Duodenal mucosa (tissue), 2 donors: ENCODE data around the gene CAPN8.

Source experiments
- H3K27ac ChIP-seq: one replicate; pipeline ENCODE4 v1.7.0; 2013; ENCODE audit warnings: low read depth, low read length
- H3K27me3 ChIP-seq, 2 donors: one replicate each; pipeline ENCODE4 v1.7.0; 2013; ENCODE audit warnings: low read length in 2 of 2, control low read depth in 1 of 2; ENCODE audit not compliant: insufficient read depth in 2 of 2, control insufficient read depth in 1 of 2
- H3K36me3 ChIP-seq, 2 donors: one replicate each; pipeline ENCODE4 v1.7.0; 2013; ENCODE audit warnings: low read length in 2 of 2, control low read depth in 1 of 2; ENCODE audit not compliant: insufficient read depth in 2 of 2, control insufficient read depth in 1 of 2
- H3K4me1 ChIP-seq, 2 donors: one replicate each; pipeline ENCODE4 v1.7.0; 2013; ENCODE audit warnings: low read length in 2 of 2, control low read depth in 1 of 2; ENCODE audit not compliant: insufficient read depth in 2 of 2, control insufficient read depth in 1 of 2
- H3K4me3 ChIP-seq, 2 donors: one replicate each; pipeline ENCODE4 v1.7.0; 2013; ENCODE audit warnings: low read length in 2 of 2, low read depth in 1 of 2
- H3K9ac ChIP-seq, 2 donors: one replicate each; pipeline ENCODE4 v1.7.0; 2013; ENCODE audit warnings: low read length in 2 of 2, low read depth in 1 of 2
- H3K9me3 ChIP-seq, 2 donors: one replicate each; pipeline ENCODE4 v1.7.0; 2013; ENCODE audit warnings: low read length in 2 of 2, control low read depth in 1 of 2; ENCODE audit not compliant: control insufficient read depth in 1 of 2

Gene CAPN8

GRCh38 chr1:223702735-223703667, 37.5 kb upstream of the CAPN8 start:
- no peak overlapping the region for H3K9ac ChIP-seq
- no peaks in the 10 kb centered on the region for H3K36me3 ChIP-seq
- H3K4me3 ChIP-seq = no peak overlapping the region
- H3K27ac ChIP-seq = no peak overlapping the region
- H3K9me3 ChIP-seq = no peaks in the 10 kb centered on the region
- peaks cover 28 to 37% of the 10 kb centered on the region in 2 donors for H3K4me1 ChIP-seq
- no peaks in the 10 kb centered on the region for H3K27me3 ChIP-seq

GRCh38 chr1:223700942-223701637, 35.6 kb upstream of the CAPN8 start:
- no peaks in the 10 kb centered on the region for H3K27me3 ChIP-seq
- H3K4me1 ChIP-seq = peaks cover 11 to 21% of the 10 kb centered on the region in 2 donors
- no peak overlapping the region for H3K4me3 ChIP-seq
- no peak overlapping the region for H3K9ac ChIP-seq
- H3K36me3 ChIP-seq = no peaks in the 10 kb centered on the region
- peak overlapping the region; percentile 76 for H3K27ac ChIP-seq
- H3K9me3 ChIP-seq = no peaks in the 10 kb centered on the region

DNA sequence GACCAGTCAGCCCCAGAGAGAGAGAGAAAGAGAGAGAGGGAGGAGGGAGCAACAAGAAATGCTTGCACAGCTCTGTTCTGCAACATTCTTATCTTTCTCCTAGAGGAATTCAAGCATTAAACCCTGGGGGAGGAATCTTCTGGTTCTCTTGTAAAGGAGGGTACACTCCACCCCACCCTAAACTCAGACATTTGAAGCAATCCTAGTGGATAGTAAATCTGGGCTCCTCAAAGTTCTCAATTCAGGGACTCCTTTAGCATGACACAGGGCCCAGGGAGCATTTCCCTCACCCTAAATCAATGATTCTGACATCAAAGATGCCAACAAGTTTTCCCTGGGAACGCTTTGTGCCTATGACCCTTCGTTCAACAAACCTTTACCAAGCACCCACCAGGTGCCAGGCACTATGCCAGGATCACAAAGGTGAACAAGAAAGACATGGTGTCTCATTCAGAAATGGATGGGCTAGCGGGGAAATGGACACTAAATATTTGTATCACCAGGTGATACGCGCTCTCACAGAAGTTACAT, 35.0 kb upstream of the CAPN8 start:
- no peaks in the 10 kb centered on the region for H3K27me3 ChIP-seq
- no peaks in the 10 kb centered on the region for H3K9me3 ChIP-seq
- H3K36me3 ChIP-seq = no peaks in the 10 kb centered on the region
- peaks cover 11 to 17% of the 10 kb centered on the region in 2 donors for H3K4me1 ChIP-seq
- no peak overlapping the region for H3K9ac ChIP-seq
- no peak overlapping the region for H3K4me3 ChIP-seq
- H3K27ac ChIP-seq = no peak overlapping the region

GRCh38 chr1:223695941-223696340, 30.4 kb upstream of the CAPN8 start:
- no peaks in the 10 kb centered on the region for H3K36me3 ChIP-seq
- H3K9me3 ChIP-seq = no peaks in the 10 kb centered on the region
- H3K9ac ChIP-seq = no peak overlapping the region
- H3K27me3 ChIP-seq = no peaks in the 10 kb centered on the region
- H3K4me1 ChIP-seq = peaks cover 0 to 7% of the 10 kb centered on the region in 2 donors
- no peak overlapping the region for H3K27ac ChIP-seq
- no peak overlapping the region for H3K4me3 ChIP-seq

DNA sequence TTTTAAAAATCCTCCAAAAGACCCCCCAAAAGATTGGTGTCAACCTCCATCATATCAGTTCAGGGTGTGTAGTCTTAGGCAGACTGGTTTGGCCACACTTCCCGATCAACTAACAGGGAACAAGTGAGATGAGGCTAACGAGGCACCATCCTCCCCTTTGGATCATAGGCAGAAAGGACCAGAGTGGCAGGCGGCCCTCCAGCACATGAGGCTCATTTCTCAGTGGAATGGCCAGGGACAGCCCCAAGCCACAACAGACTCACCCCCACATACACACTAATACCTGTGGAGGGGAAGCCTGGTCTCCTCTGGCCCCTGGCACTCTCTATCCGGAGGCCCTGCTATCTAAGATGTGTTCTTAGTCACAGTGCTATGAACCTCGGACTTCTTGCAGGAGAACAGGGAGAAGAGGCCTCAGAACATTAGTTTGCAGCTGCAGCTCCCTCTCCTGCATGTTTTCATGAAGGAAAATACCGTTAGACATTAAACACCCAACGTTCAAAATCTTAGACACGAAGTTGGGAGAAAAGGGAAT, 29.6 kb upstream of the CAPN8 start:
- no peaks in the 10 kb centered on the region for H3K9me3 ChIP-seq
- no peak overlapping the region for H3K27ac ChIP-seq
- no peak overlapping the region for H3K4me3 ChIP-seq
- H3K4me1 ChIP-seq = no peaks in the 10 kb centered on the region
- H3K36me3 ChIP-seq = no peaks in the 10 kb centered on the region
- no peaks in the 10 kb centered on the region for H3K27me3 ChIP-seq
- H3K9ac ChIP-seq = no peak overlapping the region

DNA sequence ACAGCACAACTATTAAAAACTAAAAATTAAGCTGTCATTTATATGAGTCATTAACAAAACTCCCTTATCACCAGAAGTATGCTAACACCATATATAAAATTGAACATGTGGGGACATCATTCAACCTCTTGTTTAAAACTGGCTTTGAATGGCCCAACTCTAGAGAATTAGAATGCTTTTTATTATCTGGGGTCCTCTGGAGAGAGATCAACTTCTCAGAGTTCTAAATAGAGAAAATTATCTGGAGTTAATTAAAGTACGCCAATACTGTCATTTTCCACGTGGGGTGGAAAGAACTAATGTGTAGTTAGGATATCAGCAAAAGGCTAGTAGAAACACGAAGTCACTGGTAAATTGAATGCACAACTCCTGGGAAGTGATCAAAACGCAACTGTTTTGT, 25.6 kb upstream of the CAPN8 start:
- Histone ChIP-seq H3K27me3 (no peaks in the 10 kb centered on the region), H3K27ac (no peak overlapping the region), H3K4me3 (no peak overlapping the region), H3K9me3 (no peaks in the 10 kb centered on the region), H3K9ac (no peak overlapping the region), H3K4me1 (no peaks in the 10 kb centered on the region), H3K36me3 (no peaks in the 10 kb centered on the region)

- no peak overlapping the region for H3K27ac ChIP-seq
- H3K9ac ChIP-seq = no peak overlapping the region
- H3K4me3 ChIP-seq = no peak overlapping the region
- H3K36me3 ChIP-seq = no peaks in the 10 kb centered on the region
- H3K9me3 ChIP-seq = no peaks in the 10 kb centered on the region
- no peaks in the 10 kb centered on the region for H3K4me1 ChIP-seq
- H3K27me3 ChIP-seq = no peaks in the 10 kb centered on the region
These were observed 18.9 kb upstream of the CAPN8 start for GRCh38 chr1:223684488-223684792.

- H3K4me1 ChIP-seq = no peaks in the 10 kb centered on the region
- no peaks in the 10 kb centered on the region for H3K9me3 ChIP-seq
- H3K9ac ChIP-seq = no peak overlapping the region
- H3K27ac ChIP-seq = no peak overlapping the region
- H3K4me3 ChIP-seq = no peak overlapping the region
- H3K27me3 ChIP-seq = no peaks in the 10 kb centered on the region
- H3K36me3 ChIP-seq = no peaks in the 10 kb centered on the region
These were observed 18.3 kb upstream of the CAPN8 start for GRCh38 chr1:223683586-223684487.

GRCh38 chr1:223682502-223682901, 17.0 kb upstream of the CAPN8 start:
- no peaks in the 10 kb centered on the region for H3K4me1 ChIP-seq
- no peaks in the 10 kb centered on the region for H3K36me3 ChIP-seq
- no peaks in the 10 kb centered on the region for H3K9me3 ChIP-seq
- H3K27ac ChIP-seq = no peak overlapping the region
- H3K9ac ChIP-seq = no peak overlapping the region
- no peaks in the 10 kb centered on the region for H3K27me3 ChIP-seq
- H3K4me3 ChIP-seq = no peak overlapping the region
